Measurements from ENCODE around the gene DSE. TPM values are rescaled to one million over a fixed set of nuclear protein-coding genes. Genes with fewer than 3 reads are reported as not detected.

DSE gene
- polyA plus RNA-seq, 3 donors, result 14.6 to 36.5 (median 28.4) TPM

- H3K9me3 ChIP-seq (replicated peaks in 1 of 2; ENCODE audit: control insufficient read depth in 1 of 2, insufficient read depth in 1 of 2, low read length in 2 of 2), result no peaks in the 10 kb centered on the region
- DNase-seq, result peak; percentile 74 to 86 (median 86)
- H3K36me3 ChIP-seq (replicated peaks in 1 of 2; ENCODE audit: control insufficient read depth in 1 of 2, insufficient read depth in 2 of 2, low read length in 2 of 2), result no peaks in the 10 kb centered on the region
- Mint-ChIP-seq H3K27me3 (ENCODE audit: low read depth in 3 of 3) (peaks cover 0 to 2% (median 2%) of the 10 kb centered on the region in 3 donors), H3K36me3 (peaks cover 5 to 15% of the 10 kb centered on the region in 2 donors), H3K27ac (peak overlapping the region; percentile 16 to 99 (median 57)), H3K9me3 (no peaks in the 10 kb centered on the region), H3K4me3 (peak overlapping the region; percentile 22 to 51), H3K4me1 (peaks cover 44% of the 10 kb centered on the region)
- no peak overlapping the region for H3K4me2 ChIP-seq (replicated peaks; ENCODE audit: extremely low read depth, low read length, poor library complexity, severe bottlenecking)
- no peak overlapping the region for H2AFZ ChIP-seq (ENCODE audit: insufficient read depth, low read depth, low read length, poor library complexity, severe bottlenecking)
- H3K4me3 ChIP-seq (replicated peaks in 1 of 3; ENCODE audit: low read depth in 2 of 3, low read length in 3 of 3), result no peak overlapping the region
- H4K20me1 ChIP-seq (ENCODE audit: insufficient read depth, low read length), result peaks cover 43% of the 10 kb centered on the region
- H3K79me2 ChIP-seq (ENCODE audit: insufficient read depth, low read length), result peaks cover 70% of the 10 kb centered on the region
- no peak for TF ChIP-seq CTCF (IDR thresholded peaks at IDR 0.05)
- peak overlapping the region in 1 of 2 donors; percentile 91 for H3K27ac ChIP-seq (ENCODE audit: low read depth in 1 of 2, low read length in 2 of 2)
- no CpG with 5 or more reads among the region's 1 CpG for WGBS (ENCODE audit: insufficient coverage)
- H3K4me1 ChIP-seq (ENCODE audit: control insufficient read depth in 1 of 2, insufficient read depth in 2 of 2, low read length in 2 of 2), result peaks cover 44 to 55% of the 10 kb centered on the region in 2 donors
- H3K27me3 ChIP-seq (ENCODE audit: control insufficient read depth in 2 of 2, insufficient read depth in 2 of 2, low read length in 2 of 2), result no peaks in the 10 kb centered on the region
- intact Hi-C loops (cut with micrococcal nuclease), result loop anchor here in 1 of 2 donors (2.0 to 5.0 kb wide), 2 partner anchors 15 to 62 kb away; partner anchors contain the start of gene DSE
- no peak overlapping the region for H3K9ac ChIP-seq (ENCODE audit: insufficient read depth, low read length, poor library complexity, severe bottlenecking)
These were observed 14.7 kb downstream of the DSE start for GRCh38 chr6:116385459-116385802.

- Mint-ChIP-seq H3K36me3 (peaks cover 5 to 11% of the 10 kb centered on the region in 2 donors), H3K4me1 (peaks cover 48% of the 10 kb centered on the region), H3K4me3 (no peak overlapping the region), H3K27ac (peak overlapping the region in 6 of 7 donors; percentile 96 to 99 (median 99)), H3K9me3 (no peaks in the 10 kb centered on the region), H3K27me3 (ENCODE audit: low read depth in 3 of 3) (peaks cover 0 to 2% (median 2%) of the 10 kb centered on the region in 3 donors)
- Histone ChIP-seq H3K27me3 (ENCODE audit: control insufficient read depth in 2 of 2, insufficient read depth in 2 of 2, low read length in 2 of 2) (no peaks in the 10 kb centered on the region), H3K79me2 (ENCODE audit: insufficient read depth, low read length) (peaks cover 70% of the 10 kb centered on the region), H3K4me1 (ENCODE audit: control insufficient read depth in 1 of 2, insufficient read depth in 2 of 2, low read length in 2 of 2) (peaks cover 48 to 60% of the 10 kb centered on the region in 2 donors), H3K4me3 (replicated peaks in 1 of 3; ENCODE audit: low read depth in 2 of 3, low read length in 3 of 3) (no peak overlapping the region), H4K20me1 (ENCODE audit: insufficient read depth, low read length) (peaks cover 38% of the 10 kb centered on the region), H3K36me3 (replicated peaks in 1 of 2; ENCODE audit: control insufficient read depth in 1 of 2, insufficient read depth in 2 of 2, low read length in 2 of 2) (no peaks in the 10 kb centered on the region), H2AFZ (ENCODE audit: insufficient read depth, low read depth, low read length, poor library complexity, severe bottlenecking) (no peak overlapping the region), H3K9ac (ENCODE audit: insufficient read depth, low read length, poor library complexity, severe bottlenecking) (no peak overlapping the region), H3K4me2 (replicated peaks; ENCODE audit: extremely low read depth, low read length, poor library complexity, severe bottlenecking) (no peak overlapping the region), H3K27ac (ENCODE audit: low read depth in 1 of 2, low read length in 2 of 2) (peak overlapping the region in 1 of 2 donors; percentile 91), H3K9me3 (replicated peaks in 1 of 2; ENCODE audit: control insufficient read depth in 1 of 2, insufficient read depth in 1 of 2, low read length in 2 of 2) (no peaks in the 10 kb centered on the region)
- no peak for DNase-seq
- intact Hi-C loops (cut with micrococcal nuclease), result loop anchor here (2.0 to 5.0 kb wide), 2 partner anchors 15 to 61 kb away; partner anchors contain the start of gene DSE (in 2 of the 2)
- TF ChIP-seq CTCF (IDR thresholded peaks at IDR 0.05), result no peak
These were observed 15.2 kb downstream of the DSE start for GRCh38 chr6:116385921-116386320.
